ENCODE data around the gene PMEPA1. TPM values are rescaled to one million over a fixed set of nuclear protein-coding genes. Genes with fewer than 3 reads are reported as not detected.

The PMEPA1 gene
- total RNA-seq, 2 experiments from 2014 or later: 1.4 to 3.7 TPM

GRCh38 chr20:57619051-57619831, 90.6 kb downstream of the PMEPA1 start:
- TF ChIP-seq, protein P1, sequence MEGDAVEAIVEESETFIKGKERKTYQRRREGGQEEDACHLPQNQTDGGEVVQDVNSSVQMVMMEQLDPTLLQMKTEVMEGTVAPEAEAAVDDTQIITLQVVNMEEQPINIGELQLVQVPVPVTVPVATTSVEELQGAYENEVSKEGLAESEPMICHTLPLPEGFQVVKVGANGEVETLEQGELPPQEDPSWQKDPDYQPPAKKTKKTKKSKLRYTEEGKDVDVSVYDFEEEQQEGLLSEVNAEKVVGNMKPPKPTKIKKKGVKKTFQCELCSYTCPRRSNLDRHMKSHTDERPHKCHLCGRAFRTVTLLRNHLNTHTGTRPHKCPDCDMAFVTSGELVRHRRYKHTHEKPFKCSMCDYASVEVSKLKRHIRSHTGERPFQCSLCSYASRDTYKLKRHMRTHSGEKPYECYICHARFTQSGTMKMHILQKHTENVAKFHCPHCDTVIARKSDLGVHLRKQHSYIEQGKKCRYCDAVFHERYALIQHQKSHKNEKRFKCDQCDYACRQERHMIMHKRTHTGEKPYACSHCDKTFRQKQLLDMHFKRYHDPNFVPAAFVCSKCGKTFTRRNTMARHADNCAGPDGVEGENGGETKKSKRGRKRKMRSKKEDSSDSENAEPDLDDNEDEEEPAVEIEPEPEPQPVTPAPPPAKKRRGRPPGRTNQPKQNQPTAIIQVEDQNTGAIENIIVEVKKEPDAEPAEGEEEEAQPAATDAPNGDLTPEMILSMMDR (conservative IDR thresholded peaks at IDR 0.05; ENCODE audit: low read length): peak; percentile 28; the same call in 1 of the 2 replicates
- TF ChIP-seq EZH2phosphoT487 (IDR thresholded peaks at IDR 0.05; ENCODE audit: borderline replicate concordance, low read depth, low read length): no peak
- POLR2A ChIA-PET: interaction anchor here (0.6 to 2.8 kb wide), 11 partner anchors 13 to 221 kb away, joined by 3 to 14 read pairs (median 3); no protein-coding TSS in a partner anchor
- H3K79me2 ChIP-seq (ENCODE audit: insufficient read depth, low read depth, low read length): no peaks in the 10 kb centered on the region
- peaks cover 60% of the 10 kb centered on the region for H3K4me1 ChIP-seq (ENCODE audit: insufficient read depth, low read length, poor library complexity, severe bottlenecking)
- H3K4me3 ChIP-seq (ENCODE audit: low read depth, low read length, poor library complexity, severe bottlenecking): peak overlapping the region; percentile 51
- no peaks in the 10 kb centered on the region; the same call in 1 of the 2 replicates for H4K20me1 ChIP-seq (ENCODE audit: insufficient read depth, low read length)
- peak; percentile 87 for DNase-seq (ENCODE audit: low spot score)
- H3K9me2 ChIP-seq (ENCODE audit: insufficient read depth, low read length): no peaks in the 10 kb centered on the region
- peak overlapping the region; percentile 87 for H3K27ac ChIP-seq (ENCODE audit: low read depth, low read length, poor library complexity, severe bottlenecking)
- peaks cover under 1% of the 10 kb centered on the region; the same call in 1 of the 2 replicates for H3K9me3 ChIP-seq (ENCODE audit: low read length)
- H3K4me2 ChIP-seq (ENCODE audit: low read length): peak overlapping the region; percentile 90
- CTCF ChIA-PET (ENCODE audit: unreplicated experiment): interaction anchor here (0.8 to 1.7 kb wide), 2 partner anchors 21 to 63 kb away, joined by 3 to 7 read pairs; no protein-coding TSS in a partner anchor
- intact Hi-C loops (cut with micrococcal nuclease; ENCODE audit: unreplicated experiment): no loop called here
- H2AFZ ChIP-seq (ENCODE audit: low read length): no peak overlapping the region
- BruUV-seq (replicated peaks): no TSS peak
- no peaks in the 10 kb centered on the region for H3K36me3 ChIP-seq (ENCODE audit: insufficient read depth, low read length)

GRCh38 chr20:57618764-57619050, 91.1 kb downstream of the PMEPA1 start:
- ChIA-PET POLR2A (interaction anchor here (1.1 to 2.8 kb wide), 6 partner anchors 9 to 137 kb away, joined by 3 to 14 read pairs (median 8); no protein-coding TSS in a partner anchor), CTCF (ENCODE audit: unreplicated experiment) (no interaction called here)
- H3K9me2 ChIP-seq (ENCODE audit: insufficient read depth, low read length): no peaks in the 10 kb centered on the region
- peak overlapping the region; percentile 51 for H3K4me3 ChIP-seq (ENCODE audit: low read depth, low read length, poor library complexity, severe bottlenecking)
- peak overlapping the region; percentile 90 for H3K4me2 ChIP-seq (ENCODE audit: low read length)
- no peaks in the 10 kb centered on the region for H3K79me2 ChIP-seq (ENCODE audit: insufficient read depth, low read depth, low read length)
- DNase-seq (ENCODE audit: low spot score): no peak
- BruUV-seq (replicated peaks): no TSS peak
- H2AFZ ChIP-seq (ENCODE audit: low read length): no peak overlapping the region
- peak overlapping the region; percentile 87 for H3K27ac ChIP-seq (ENCODE audit: low read depth, low read length, poor library complexity, severe bottlenecking)
- H3K4me1 ChIP-seq (ENCODE audit: insufficient read depth, low read length, poor library complexity, severe bottlenecking): peaks cover 60% of the 10 kb centered on the region
- intact Hi-C loops (cut with micrococcal nuclease; ENCODE audit: unreplicated experiment): no loop called here
- H4K20me1 ChIP-seq (ENCODE audit: insufficient read depth, low read length): no peaks in the 10 kb centered on the region; the same call in 1 of the 2 replicates
- H3K36me3 ChIP-seq (ENCODE audit: insufficient read depth, low read length): no peaks in the 10 kb centered on the region
- H3K9me3 ChIP-seq (ENCODE audit: low read length): no peaks in the 10 kb centered on the region
- no peak for TF ChIP-seq EZH2phosphoT487 (IDR thresholded peaks at IDR 0.05; ENCODE audit: borderline replicate concordance, low read depth, low read length)
- TF ChIP-seq, protein P1 (conservative IDR thresholded peaks at IDR 0.05; ENCODE audit: low read length): no peak

Measured in OCI-LY7 (cell line).